ENCODE results near the gene TMEM163.

TMEM163 gene

DNA sequence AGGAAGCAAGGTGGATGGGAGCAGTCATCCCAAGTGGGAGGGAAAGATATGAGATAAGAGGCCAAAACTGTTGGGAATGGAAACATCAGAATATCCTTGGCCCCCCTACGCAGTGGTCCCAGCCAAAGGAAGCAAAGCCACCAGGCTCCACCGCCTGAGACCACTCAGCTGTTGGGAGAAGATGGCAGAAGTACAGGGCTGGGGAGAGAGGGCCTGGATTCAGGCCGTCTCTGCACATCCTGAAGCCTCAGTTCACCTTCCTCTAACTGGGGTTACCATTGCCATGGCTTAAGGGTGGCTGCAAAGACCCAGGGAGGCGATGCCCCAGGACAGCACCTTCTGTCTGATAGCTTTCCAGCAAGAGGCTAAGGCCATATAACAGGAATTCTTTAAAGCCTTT lies 271.1 kb downstream of the TMEM163 start:
- H3K27ac ChIP-seq = no peak overlapping the region
- H3K4me3 ChIP-seq = no peak overlapping the region
- TF ChIP-seq, protein P1, sequence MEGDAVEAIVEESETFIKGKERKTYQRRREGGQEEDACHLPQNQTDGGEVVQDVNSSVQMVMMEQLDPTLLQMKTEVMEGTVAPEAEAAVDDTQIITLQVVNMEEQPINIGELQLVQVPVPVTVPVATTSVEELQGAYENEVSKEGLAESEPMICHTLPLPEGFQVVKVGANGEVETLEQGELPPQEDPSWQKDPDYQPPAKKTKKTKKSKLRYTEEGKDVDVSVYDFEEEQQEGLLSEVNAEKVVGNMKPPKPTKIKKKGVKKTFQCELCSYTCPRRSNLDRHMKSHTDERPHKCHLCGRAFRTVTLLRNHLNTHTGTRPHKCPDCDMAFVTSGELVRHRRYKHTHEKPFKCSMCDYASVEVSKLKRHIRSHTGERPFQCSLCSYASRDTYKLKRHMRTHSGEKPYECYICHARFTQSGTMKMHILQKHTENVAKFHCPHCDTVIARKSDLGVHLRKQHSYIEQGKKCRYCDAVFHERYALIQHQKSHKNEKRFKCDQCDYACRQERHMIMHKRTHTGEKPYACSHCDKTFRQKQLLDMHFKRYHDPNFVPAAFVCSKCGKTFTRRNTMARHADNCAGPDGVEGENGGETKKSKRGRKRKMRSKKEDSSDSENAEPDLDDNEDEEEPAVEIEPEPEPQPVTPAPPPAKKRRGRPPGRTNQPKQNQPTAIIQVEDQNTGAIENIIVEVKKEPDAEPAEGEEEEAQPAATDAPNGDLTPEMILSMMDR (IDR thresholded peaks at IDR 0.05) = no peak
- intact Hi-C loops (cut with DNase I; ENCODE audit: low total_unique reads) = no loop called here
- H3K36me3 ChIP-seq = peaks cover 0 to 30% (median 0%) of the 10 kb centered on the region in 3 donors
- H3K9me3 ChIP-seq = no peaks in the 10 kb centered on the region
- H3K27me3 ChIP-seq = no peaks in the 10 kb centered on the region
- H3K4me1 ChIP-seq = no peaks in the 10 kb centered on the region
- no peak for DNase-seq

- DNase-seq = no peak
- Histone ChIP-seq H3K4me1 (no peaks in the 10 kb centered on the region), H3K9me3 (no peaks in the 10 kb centered on the region), H3K36me3 (peaks cover 0 to 42% (median 9%) of the 10 kb centered on the region in 3 donors), H3K27me3 (no peaks in the 10 kb centered on the region), H3K4me3 (no peak overlapping the region), H3K27ac (no peak overlapping the region)
- TF ChIP-seq, protein P1 (IDR thresholded peaks at IDR 0.05) = no peak
- intact Hi-C loops (cut with DNase I; ENCODE audit: low total_unique reads) = no loop called here
Observed at GRCh38 chr2:134446383-134447017, 272.3 kb downstream of the TMEM163 start.

DNA sequence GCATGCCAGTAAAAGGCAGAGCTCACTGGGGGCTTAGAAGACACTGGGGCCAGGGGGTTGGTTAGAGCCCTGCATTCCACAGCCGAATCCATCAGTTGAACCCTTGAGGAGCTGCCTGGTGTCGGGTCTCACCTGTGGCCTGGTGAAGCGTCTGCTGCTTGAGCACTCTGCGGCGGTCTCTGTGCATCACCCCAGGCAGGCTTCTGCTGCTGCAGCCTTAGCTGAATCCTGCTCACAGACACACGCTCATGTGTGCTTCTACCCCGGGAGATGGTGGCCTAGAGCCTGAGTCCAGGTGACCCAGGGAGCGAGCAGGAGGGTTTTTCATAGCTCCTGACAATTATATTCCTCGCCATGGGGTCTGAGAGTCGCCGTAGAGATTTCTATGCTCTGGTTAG lies 272.8 kb downstream of the TMEM163 start:
- DNase-seq = no peak
- Histone ChIP-seq H3K27ac (no peak overlapping the region), H3K4me3 (no peak overlapping the region), H3K27me3 (no peaks in the 10 kb centered on the region), H3K36me3 (peaks cover 0 to 46% (median 11%) of the 10 kb centered on the region in 3 donors), H3K9me3 (no peaks in the 10 kb centered on the region), H3K4me1 (no peaks in the 10 kb centered on the region)
- TF ChIP-seq, protein P1 (IDR thresholded peaks at IDR 0.05) = no peak
- intact Hi-C loops (cut with DNase I; ENCODE audit: low total_unique reads) = no loop called here

DNA sequence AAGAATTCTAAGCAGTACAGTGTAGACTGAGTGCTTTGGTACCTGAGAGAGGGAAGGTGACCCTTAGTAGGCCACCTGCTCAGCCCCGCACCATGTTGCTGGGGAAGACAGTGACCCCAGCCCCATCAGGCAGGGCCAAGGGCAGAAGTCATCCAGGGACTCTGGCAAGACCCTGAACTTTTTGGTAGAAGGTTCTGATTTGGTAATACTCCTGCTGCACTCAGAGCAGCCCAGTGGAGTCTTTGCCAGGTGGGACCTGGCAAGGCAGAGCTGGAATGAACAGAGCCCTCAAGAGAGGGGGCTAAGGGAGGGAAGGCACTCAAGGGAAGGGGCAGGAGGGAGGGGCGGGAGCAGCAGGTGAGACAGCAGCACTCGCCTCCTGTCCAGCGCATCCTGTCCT lies 273.7 kb downstream of the TMEM163 start:
- no peaks in the 10 kb centered on the region for H3K27me3 ChIP-seq
- H3K36me3 ChIP-seq = peaks cover 0 to 46% (median 11%) of the 10 kb centered on the region in 3 donors
- no peaks in the 10 kb centered on the region for H3K9me3 ChIP-seq
- intact Hi-C loops (cut with DNase I; ENCODE audit: low total_unique reads) = no loop called here
- TF ChIP-seq, protein P1 (IDR thresholded peaks at IDR 0.05) = no peak
- no peaks in the 10 kb centered on the region for H3K4me1 ChIP-seq
- DNase-seq = no peak
- H3K4me3 ChIP-seq = no peak overlapping the region
- H3K27ac ChIP-seq = no peak overlapping the region

GRCh38 chr2:134443814-134444480 lies 274.9 kb downstream of the TMEM163 start:
- intact Hi-C loops (cut with DNase I; ENCODE audit: low total_unique reads) = no loop called here
- no peak overlapping the region for H3K4me3 ChIP-seq
- TF ChIP-seq, protein P1 (IDR thresholded peaks at IDR 0.05) = no peak
- H3K27me3 ChIP-seq = no peaks in the 10 kb centered on the region
- no peak overlapping the region for H3K27ac ChIP-seq
- no peak for DNase-seq
- H3K9me3 ChIP-seq = no peaks in the 10 kb centered on the region
- no peaks in the 10 kb centered on the region for H3K4me1 ChIP-seq
- peaks cover 0 to 45% (median 11%) of the 10 kb centered on the region in 3 donors for H3K36me3 ChIP-seq
